Stimulated activated CD4-positive, alpha-beta T cell treated with anti-CD3 and anti-CD28 coated beads, TNF-alpha, amount 100 ng/mL, for 48 hours (primary cell): ENCODE data around the gene NRM.

Experiments
- DNase-seq, 3 donors: peaks; one replicate each; pipeline ENCODE4 v3.0.0-alpha.2; 2020; ENCODE audit warnings: low read depth in 3 of 3

NRM gene

DNA sequence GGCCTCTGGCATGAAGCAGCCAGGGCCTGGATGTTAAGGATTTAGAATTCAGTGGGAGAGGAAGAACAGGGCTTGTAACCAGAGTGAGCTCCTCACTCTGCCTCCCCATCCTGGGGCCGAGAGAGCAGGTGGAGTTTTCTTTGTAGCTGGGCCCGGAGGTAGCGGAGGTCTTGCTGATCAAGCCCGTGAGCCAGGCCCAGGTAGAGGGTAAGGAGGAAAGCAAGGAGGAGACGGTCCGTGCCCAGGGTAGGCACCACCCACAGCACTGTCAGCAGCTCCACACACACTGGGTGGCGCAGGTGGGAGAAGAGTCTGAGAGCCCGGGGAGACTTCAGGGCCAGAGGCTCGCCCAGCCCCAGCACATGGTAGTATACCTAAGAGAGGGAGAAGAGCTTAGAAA lies 2.2 kb downstream of the NRM start:
- no peak for DNase-seq

GRCh38 chr6:30687659-30688431 lies 2.9 kb downstream of the NRM start:
- DNase-seq: no peak

GRCh38 chr6:30686908-30687658 lies 3.7 kb downstream of the NRM start:
- DNase-seq: peak; percentile 71 to 86 (median 79)

DNA sequence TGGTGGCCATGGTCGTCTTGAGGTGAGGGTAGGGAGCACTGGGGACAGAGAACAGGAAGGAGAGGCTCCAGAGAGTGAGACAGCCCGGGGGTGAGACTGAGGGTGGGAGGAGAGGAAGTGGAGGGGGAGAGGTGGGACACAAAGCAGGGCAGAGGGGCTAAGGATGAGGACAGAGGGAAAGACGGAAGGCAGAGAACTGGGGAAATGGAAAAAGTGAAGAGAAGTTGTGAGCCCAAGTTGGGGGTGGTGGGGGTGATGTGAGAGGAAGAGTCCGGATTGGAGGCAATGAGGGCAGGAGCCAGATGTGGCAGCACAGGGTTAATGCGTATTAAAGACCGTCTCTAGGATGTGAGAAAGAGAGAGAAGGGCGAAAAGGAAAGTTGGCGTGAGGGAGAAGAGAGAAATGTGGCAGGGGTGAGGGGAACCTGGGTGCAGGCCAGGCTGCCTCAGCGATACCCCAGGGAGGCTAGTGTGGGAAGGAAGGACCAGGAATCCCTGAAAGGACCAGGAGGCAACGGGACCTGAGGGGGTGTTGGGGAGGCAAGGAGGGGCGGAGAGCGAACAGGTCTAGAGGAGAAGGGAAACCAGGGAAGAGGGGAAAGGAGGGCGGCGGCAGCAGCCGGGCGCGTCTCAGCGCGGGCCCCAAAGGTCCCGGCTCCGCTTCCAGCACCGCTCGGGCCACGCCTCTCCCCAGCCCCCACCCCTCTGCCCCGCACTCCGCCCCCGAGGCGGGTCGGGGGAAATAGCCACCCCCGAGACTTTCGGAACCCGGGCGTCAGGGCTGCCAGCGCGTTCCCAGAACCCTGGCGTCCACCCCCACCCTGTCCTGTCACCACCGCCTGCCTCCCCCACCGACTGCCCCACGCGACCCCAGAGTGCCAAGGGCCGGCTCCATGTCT lies 4.5 kb downstream of the NRM start, which contains the start of gene PPP1R18:
TSS of gene PPP1R18 (minus strand) at position 637 of the 899 bp plus-strand sequence. CDS start at position 10, 627 bp downstream.
- peak; percentile 73 to 79 (median 73) for DNase-seq

- no peak for DNase-seq
Observed at GRCh38 chr6:30685157-30686008, 5.4 kb downstream of the NRM start.

GRCh38 chr6:30684386-30685156 lies 6.2 kb downstream of the NRM start:
- DNase-seq: peak in 1 of 3 donors; percentile 36

- DNase-seq: no peak
Observed at GRCh38 chr6:30683980-30684338, 6.8 kb downstream of the NRM start.

GRCh38 chr6:30683183-30683979 lies 7.4 kb downstream of the NRM start:
- no peak for DNase-seq

DNA sequence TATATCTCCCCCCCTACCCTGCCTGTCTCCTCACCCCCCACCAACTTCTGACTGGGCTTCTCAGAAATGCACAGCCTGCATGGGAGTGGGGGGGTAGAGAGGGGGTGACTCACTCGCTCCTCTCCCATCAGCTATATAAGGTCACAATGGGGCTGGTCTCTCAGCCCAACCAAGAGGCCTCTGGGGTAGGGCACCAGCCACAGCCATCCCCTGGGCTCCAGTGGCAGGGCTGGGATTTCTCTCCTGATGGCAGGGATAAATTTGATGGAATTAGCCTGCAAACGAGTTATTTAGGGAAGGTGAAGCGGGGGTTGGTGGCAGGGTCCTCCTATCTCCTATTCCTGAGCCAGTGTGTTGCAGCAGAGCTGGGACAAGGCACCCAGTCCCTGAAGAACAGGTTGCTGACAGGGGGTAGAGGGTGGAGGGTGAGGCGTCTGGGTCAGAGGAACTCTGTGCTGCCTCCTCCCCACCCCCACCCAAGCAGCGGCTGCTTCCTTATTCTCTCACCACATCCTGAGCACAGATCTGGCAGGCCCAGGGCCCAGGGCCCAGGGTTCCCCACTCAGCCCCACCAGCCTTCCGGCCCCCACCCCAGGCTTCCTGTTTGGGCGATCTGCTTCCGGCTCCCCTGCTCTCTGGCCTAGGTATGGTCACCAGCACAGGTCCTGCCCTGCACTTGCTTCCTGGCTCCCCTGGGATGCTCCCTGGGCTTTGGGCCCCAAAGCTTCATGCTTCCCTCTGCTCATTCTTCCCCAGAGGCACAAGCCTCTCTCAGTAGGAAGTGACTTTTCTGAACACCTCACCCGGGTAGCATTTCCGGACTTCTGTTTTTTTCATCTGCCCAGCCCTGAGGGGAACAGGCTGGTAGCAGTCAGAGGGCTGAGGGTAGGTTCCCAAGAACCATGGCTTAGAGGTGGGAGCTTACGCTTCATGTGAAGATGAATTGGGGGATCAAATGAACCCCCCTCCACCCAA lies 8.4 kb downstream of the NRM start:
- DNase-seq: peak; percentile 63 to 82 (median 81)

GRCh38 chr6:30681766-30682142 lies 9.0 kb downstream of the NRM start:
- no peak for DNase-seq

GRCh38 chr6:30679765-30680535 lies 10.8 kb downstream of the NRM start:
- DNase-seq: no peak

DNA sequence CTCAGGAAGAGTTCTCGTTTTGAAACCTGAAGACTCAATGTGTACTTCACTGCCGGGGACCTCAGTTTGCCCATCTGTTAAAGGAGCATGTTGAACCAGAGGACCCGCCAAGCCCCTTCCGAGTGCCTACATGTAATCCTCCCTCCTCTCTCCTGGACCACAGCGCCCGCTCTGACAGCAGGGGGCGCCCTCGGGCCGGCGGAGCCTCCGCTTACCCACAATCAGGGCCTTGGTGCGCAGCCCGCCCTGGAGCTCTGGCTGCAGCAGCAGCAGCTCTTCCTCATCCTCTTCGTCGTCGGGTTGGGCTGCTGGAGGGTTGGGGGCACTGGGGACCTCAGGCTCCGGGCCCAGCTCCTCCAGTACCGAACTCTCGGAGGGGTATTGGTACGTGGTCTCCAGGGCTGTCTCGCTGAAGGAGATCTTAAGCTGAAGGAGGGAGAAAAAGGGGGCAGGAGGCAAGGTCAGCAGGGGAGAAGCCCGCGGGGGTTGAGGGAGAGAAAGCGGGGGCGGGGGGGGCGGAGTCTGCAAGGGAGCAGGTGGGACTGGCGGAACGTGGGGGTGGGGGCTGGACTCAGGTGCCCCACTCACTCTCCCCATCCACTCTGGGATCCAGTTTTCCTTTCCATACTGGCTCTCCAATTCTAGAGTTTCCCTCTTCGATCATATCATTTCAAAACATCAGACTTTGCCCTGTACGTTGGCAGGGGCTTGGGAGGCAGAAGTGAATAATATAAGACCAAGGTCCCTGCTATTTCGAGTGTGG lies 11.6 kb downstream of the NRM start:
- peak; percentile 82 to 86 (median 84) for DNase-seq

GRCh38 chr6:30676660-30677285 lies 14.0 kb downstream of the NRM start:
- no peak for DNase-seq

DNA sequence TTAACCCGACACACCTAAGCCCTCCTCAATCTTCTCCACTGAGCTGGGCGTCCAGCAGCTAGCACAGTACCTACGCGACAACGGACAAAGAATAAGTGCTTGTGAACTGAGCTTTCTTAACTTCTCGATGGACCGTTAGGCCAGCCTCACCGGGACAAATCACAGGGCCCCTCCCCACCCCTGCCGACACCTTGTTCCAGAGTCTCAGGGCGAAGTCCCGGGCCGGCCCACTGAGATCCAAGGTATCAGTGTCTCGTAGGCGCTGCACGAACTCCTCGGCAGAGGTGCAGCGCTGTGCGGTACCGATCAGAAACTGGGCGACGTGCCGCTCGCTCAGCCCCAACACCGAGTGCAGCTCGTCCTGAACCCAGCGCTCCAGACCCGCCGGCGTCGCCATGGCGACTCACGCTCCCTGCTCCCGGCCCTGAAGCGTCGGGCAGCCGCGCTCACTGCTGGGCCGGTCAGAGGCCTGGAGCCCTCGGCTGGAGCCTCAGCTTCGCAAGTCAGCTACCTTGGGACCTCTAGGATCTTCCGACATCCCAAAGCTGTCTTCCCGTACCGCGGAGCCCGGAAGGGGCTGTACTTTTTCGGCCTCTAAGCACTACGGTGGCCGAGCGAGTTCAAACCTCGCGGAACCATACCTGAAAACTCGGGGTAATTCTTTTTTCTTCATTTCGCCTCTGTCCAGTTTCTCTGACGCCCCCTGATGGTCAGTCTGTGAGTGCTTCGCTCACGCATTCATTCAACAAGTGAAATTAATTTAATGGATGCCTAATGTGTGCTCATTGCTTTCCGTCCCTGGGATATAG lies 18.1 kb downstream of the NRM start, which contains the start of gene DHX16:
TSS of gene DHX16 (minus strand) at position 562 of the 809 bp plus-strand sequence. CDS start at position 397, 165 bp downstream.
- peak; percentile 79 to 93 (median 87) for DNase-seq
